Measurements from ENCODE around the gene MID1. TPM values are rescaled to one million over a fixed set of nuclear protein-coding genes. Genes with fewer than 3 reads are reported as not detected.

MID1 gene
- total RNA-seq, 1 experiment from 2014 or later: 32.4 TPM

GRCh38 chrX:10420134-10420533 is 200.3 kb downstream of the MID1 start:
- in situ Hi-C loops (cut with HindIII; ENCODE audit: low pct_unique_long_range_greater_than_20kb, low sequenced_read_pairs) (no loop called here), intact Hi-C loops (cut with micrococcal nuclease; ENCODE audit: unreplicated experiment) (no loop called here)
- Histone ChIP-seq H3K4me1 (ENCODE audit: control insufficient read depth, insufficient read depth, low read length) (no peaks in the 10 kb centered on the region), H3K4me3 (ENCODE audit: low read depth in 2 of 2, low read length in 2 of 2) (no peak overlapping the region), H3K36me3 (ENCODE audit: control insufficient read depth, insufficient read depth, low read length) (no peaks in the 10 kb centered on the region), H3K27ac (ENCODE audit: low read length) (no peak overlapping the region), H3K27me3 (ENCODE audit: control insufficient read depth, insufficient read depth, low read length) (no peaks in the 10 kb centered on the region), H3K9me3 (ENCODE audit: control insufficient read depth, insufficient read depth, low read depth, low read length) (no peaks in the 10 kb centered on the region)
- TF ChIP-seq CTCF (IDR thresholded peaks at IDR 0.05) (no peak), REST (IDR thresholded peaks at IDR 0.05; ENCODE audit: insufficient read depth in 1 of 2, low read depth in 2 of 2, low read length in 1 of 2) (no peak), TCF7L2 (IDR thresholded peaks at IDR 0.05; ENCODE audit: low read depth, low read length) (no peak), SIN3A (IDR thresholded peaks at IDR 0.05; ENCODE audit: borderline replicate concordance, insufficient read depth, low read depth, low read length) (no peak), POLR2AphosphoS5 (IDR thresholded peaks at IDR 0.05; ENCODE audit: low read depth, low read length) (no peak)
- CTCF ChIA-PET: no interaction called here
- BruUV-seq (replicated peaks): no TSS peak
- ATAC-seq: no peak
- POLR2A ChIA-PET: no interaction called here
- no peak for DNase-seq (ENCODE audit: low read depth, low spot score)

- no peak for ATAC-seq
- ChIA-PET CTCF (no interaction called here), POLR2A (no interaction called here)
- in situ Hi-C loops (cut with HindIII; ENCODE audit: low pct_unique_long_range_greater_than_20kb, low sequenced_read_pairs) (no loop called here), intact Hi-C loops (cut with micrococcal nuclease; ENCODE audit: unreplicated experiment) (no loop called here)
- BruUV-seq (replicated peaks): no TSS peak
- no peak for DNase-seq (ENCODE audit: low read depth, low spot score)
- Histone ChIP-seq H3K36me3 (ENCODE audit: control insufficient read depth, insufficient read depth, low read length) (no peaks in the 10 kb centered on the region), H3K4me3 (ENCODE audit: low read depth in 2 of 2, low read length in 2 of 2) (no peak overlapping the region), H3K9me3 (ENCODE audit: control insufficient read depth, insufficient read depth, low read depth, low read length) (no peaks in the 10 kb centered on the region), H3K27me3 (ENCODE audit: control insufficient read depth, insufficient read depth, low read length) (no peaks in the 10 kb centered on the region), H3K27ac (ENCODE audit: low read length) (no peak overlapping the region), H3K4me1 (ENCODE audit: control insufficient read depth, insufficient read depth, low read length) (no peaks in the 10 kb centered on the region)
- no peak for TF ChIP-seq POLR2AphosphoS5 (IDR thresholded peaks at IDR 0.05; ENCODE audit: low read depth, low read length)
- TF ChIP-seq SIN3A (IDR thresholded peaks at IDR 0.05; ENCODE audit: borderline replicate concordance, insufficient read depth, low read depth, low read length): no peak
- no peak for TF ChIP-seq CTCF (IDR thresholded peaks at IDR 0.05)
- TF ChIP-seq TCF7L2 (IDR thresholded peaks at IDR 0.05; ENCODE audit: low read depth, low read length): no peak
- no peak for TF ChIP-seq REST (IDR thresholded peaks at IDR 0.05; ENCODE audit: insufficient read depth in 1 of 2, low read depth in 2 of 2, low read length in 1 of 2)
These were observed 204.0 kb downstream of the MID1 start for GRCh38 chrX:10416424-10416823.
